Cardiac fibroblast (primary cell): ENCODE measurements around the gene SLC10A7.

ENCODE experiments used
- DNase-seq, 2 donors: peaks; one replicate each; pipeline versions ENCODE4 v3.0.0 to v3.0.0-alpha.2; 2010; ENCODE audit warnings: low read depth in 2 of 2
- H3K4me3 ChIP-seq, 2 donors: replicated peaks in 1 of 2; 1 replicate in 1 of 2; 2 replicates in 1 of 2; pipeline ENCODE4 v1.5.1; 2011; ENCODE audit warnings: low read depth in 2 of 2, low read length in 2 of 2, mild to moderate bottlenecking in 2 of 2, moderate library complexity in 1 of 2
- CTCF ChIP-seq: IDR thresholded peaks from one replicate; pipeline ENCODE4 v1.5.1; 2011; ENCODE audit warnings: low read depth, mild to moderate bottlenecking, low read length, inconsistent platforms

SLC10A7 gene

DNA sequence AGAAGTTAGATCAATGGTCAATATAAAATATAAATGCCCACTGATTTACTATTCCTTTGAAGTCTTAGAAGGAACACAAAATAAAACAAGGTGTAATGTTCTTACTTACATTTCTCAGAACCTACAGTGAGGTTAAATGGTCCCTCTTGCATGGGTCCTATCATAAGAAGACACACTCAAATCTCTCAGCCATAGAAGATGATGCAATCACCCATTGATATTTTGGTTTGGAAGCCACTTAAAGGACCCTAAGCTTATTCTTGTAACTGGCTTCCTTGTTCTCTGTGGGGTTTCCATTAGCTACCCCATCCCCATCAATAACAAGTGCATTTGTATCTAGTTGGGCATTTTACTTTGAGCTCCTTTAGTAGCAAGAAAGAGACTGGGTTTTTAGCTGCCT lies 292.3 kb downstream of the SLC10A7 start:
- TF ChIP-seq CTCF, result no peak
- no peak overlapping the region for H3K4me3 ChIP-seq
- DNase-seq, result no peak

GRCh38 chr4:146224326-146224966 lies 297.3 kb downstream of the SLC10A7 start:
- TF ChIP-seq CTCF, result no peak
- H3K4me3 ChIP-seq, result no peak overlapping the region
- DNase-seq, result peak; percentile 48 to 60

GRCh38 chr4:146222313-146222712 lies 299.4 kb downstream of the SLC10A7 start:
- no peak for TF ChIP-seq CTCF
- H3K4me3 ChIP-seq, result peak overlapping the region in 1 of 2 donors; percentile 9
- DNase-seq, result peak; percentile 44 to 76

GRCh38 chr4:146214238-146214637 lies 307.5 kb downstream of the SLC10A7 start, which contains the start of gene REELD1:
REELD1 (plus strand) TSS chr4:146214538; CDS start chr4:146216953, 2,415 bp downstream.
- DNase-seq, result no peak
- no peak within 1 kb of the TSS for H3K4me3 ChIP-seq
- no peak for TF ChIP-seq CTCF

DNA sequence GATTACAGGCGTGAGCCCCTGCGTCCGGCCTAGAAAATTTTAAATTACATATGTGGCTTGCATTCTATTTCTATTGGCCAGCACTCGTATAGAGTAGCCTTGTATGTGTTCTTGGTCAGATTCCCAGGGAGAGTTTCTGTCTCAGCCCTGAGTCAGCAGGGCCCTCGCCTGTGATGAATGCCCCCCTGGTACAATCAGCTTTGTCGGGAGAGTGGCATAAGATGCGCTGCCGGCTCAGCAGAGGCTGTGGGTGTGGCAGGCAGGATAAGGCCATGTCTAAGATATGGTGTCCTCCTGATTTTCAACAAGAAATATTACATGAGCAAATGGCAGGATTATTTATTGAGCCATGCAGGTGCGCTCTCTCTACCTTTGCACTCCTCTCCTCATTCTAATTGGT lies 309.0 kb downstream of the SLC10A7 start:
- TF ChIP-seq CTCF, result no peak
- peak in 1 of 2 donors; percentile 20 for DNase-seq
- H3K4me3 ChIP-seq, result no peak overlapping the region

DNA sequence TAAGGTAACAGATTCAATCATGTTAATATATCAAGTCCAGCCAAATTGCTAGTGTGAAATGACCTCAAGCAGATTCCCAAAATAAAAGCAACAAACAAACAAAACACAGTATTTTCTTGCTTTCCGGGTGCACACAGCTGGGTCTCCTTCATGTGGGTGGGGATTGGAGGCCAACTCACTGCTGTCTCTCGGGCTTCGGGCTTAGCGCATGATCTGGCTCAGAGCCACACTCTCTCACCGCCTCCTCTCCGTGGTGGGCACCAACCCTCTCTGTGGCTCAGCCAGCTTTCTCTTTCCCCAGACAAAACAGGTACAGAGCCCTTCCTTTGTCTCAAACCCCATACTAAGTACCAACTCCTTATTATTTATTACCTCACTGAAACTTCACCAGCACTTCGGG lies 310.3 kb downstream of the SLC10A7 start:
- no peak for TF ChIP-seq CTCF
- H3K4me3 ChIP-seq, result no peak overlapping the region
- DNase-seq, result no peak

GRCh38 chr4:146210890-146211289 lies 310.9 kb downstream of the SLC10A7 start:
- TF ChIP-seq CTCF, result no peak
- DNase-seq, result no peak
- no peak overlapping the region for H3K4me3 ChIP-seq
